Fibroblast of lung (primary cell): ENCODE measurements around the gene HDAC4.

Source experiments
- CTCF ChIP-seq, 2 donors: IDR thresholded peaks in 1 of 2; conservative IDR thresholded peaks in 1 of 2; 1 replicate in 1 of 2; 2 replicates in 1 of 2; pipeline ENCODE4 v1.5.1; 2011 to 2012; ENCODE audit warnings: low read length in 2 of 2, control low read depth in 1 of 2, inconsistent platforms in 1 of 2, low read depth in 1 of 2, mild to moderate bottlenecking in 1 of 2
- EZH2 ChIP-seq: IDR thresholded peaks from 2 replicates; pipeline ENCODE4 v1.5.1; 2012; ENCODE audit warnings: low read length, control low read depth, mild to moderate bottlenecking; ENCODE audit errors: missing control alignments

- TF ChIP-seq CTCF (conservative IDR thresholded peaks at IDR 0.05 in 1 of 2, IDR thresholded peaks at IDR 0.05 in 1 of 2; ENCODE audit: low read depth in 1 of 2, low read length in 2 of 2): no peak
- TF ChIP-seq EZH2: no peak
Measured at GRCh38 chr2:239095460-239096081, 305.2 kb downstream of the HDAC4 start.
